ENCODE results near the gene HCN4.
"Not testable (repeated sequence)": the region's sequence is repeated elsewhere in the genome, so short reads cannot be mapped to it uniquely, and the experiment has no call there.

Gene HCN4

DNA sequence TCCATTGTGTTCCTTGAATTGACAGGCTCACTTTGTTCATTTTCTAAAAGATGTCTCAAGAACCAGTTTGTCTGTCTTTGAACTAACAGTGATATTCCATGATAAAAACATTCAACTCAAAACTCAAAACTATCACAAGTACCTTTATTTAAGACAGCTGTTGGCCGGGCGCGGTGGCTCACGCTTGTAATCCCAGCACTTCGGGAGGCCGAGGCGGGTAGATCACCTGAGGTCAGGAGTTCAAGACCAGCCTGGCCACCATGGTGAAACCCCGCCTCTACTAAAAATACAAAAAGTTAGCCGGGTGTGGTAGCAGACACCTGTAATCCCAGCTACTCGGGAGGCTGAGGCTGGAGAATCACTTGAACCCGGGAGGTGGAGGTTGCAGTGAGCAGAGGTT is 68.5 kb downstream of the HCN4 start:
- FAIRE-seq; DNase-seq (ENCODE audit: insufficient read length, low spot score): not testable (repeated sequence)

- DNase-seq (ENCODE audit: insufficient read length, low spot score) (no peak), FAIRE-seq (no peak)
Observed at GRCh38 chr15:73298522-73299245, 70.1 kb downstream of the HCN4 start.

- no peak for DNase-seq (ENCODE audit: insufficient read length, low spot score)
- no peak for FAIRE-seq
Observed at GRCh38 chr15:73296609-73297353, 72.0 kb downstream of the HCN4 start.

DNA sequence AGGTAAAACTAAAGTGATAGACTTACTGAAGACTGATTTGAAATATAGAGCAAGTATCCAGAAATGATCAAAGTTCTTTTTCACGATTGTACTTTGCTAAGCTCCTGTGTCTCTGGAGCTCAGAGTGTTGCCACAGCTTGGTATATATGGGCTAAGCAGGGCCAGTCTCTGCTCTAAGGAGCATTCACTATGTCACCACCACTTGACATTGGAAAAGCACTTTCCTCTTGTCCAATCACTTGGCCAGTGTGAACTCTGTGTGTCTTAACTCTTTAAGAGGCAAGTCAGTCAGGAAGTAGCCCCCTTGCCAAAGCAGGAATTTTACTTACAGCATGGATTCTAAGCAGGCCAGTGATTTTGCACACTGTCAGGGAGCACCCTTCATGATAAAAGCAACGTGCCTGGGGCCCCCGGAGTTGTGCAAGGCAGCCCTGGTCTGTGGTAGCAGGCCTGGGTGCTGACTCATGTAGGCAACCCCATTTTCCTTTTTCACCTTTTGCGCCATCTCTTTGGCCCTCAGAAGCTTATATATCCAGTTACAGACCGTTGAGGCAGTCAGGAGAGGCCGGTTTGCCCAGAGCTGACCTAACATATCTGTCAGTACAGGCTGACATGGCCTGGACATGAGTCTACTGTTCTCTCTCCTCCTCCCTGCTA is 73.0 kb downstream of the HCN4 start:
- DNase-seq (ENCODE audit: insufficient read length, low spot score), result no peak
- no peak for FAIRE-seq

DNA sequence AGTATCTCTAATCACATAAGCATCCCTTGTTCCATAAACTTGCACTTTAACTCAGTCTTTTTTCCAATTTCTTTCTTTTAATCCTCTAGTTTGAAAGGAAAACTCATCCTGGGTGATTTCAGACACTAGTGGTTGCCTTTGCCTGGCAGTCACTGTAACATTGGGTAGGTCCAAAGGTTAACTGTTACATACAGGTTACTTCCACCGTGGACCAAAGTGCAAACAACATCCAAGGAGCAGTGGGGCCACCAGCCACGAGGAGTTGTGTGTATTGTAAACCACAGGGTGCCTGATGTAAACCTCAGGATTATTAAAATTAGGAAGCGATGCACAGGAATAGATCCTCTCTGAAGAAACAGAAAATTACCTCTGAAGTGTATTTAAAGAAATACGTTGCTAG is 75.0 kb downstream of the HCN4 start:
- DNase-seq (ENCODE audit: insufficient read length, low spot score), result no peak
- FAIRE-seq, result no peak

GRCh38 chr15:73291441-73291840 is 77.3 kb downstream of the HCN4 start:
- no peak for DNase-seq (ENCODE audit: insufficient read length, low spot score)

GRCh38 chr15:73287019-73287418 is 81.7 kb downstream of the HCN4 start:
- DNase-seq (ENCODE audit: insufficient read length, low spot score), result no peak
- no peak for FAIRE-seq

More at GRCh38 chr15:73291441-73291840, 77.3 kb downstream of the HCN4 start:
- no peak for FAIRE-seq

DNA sequence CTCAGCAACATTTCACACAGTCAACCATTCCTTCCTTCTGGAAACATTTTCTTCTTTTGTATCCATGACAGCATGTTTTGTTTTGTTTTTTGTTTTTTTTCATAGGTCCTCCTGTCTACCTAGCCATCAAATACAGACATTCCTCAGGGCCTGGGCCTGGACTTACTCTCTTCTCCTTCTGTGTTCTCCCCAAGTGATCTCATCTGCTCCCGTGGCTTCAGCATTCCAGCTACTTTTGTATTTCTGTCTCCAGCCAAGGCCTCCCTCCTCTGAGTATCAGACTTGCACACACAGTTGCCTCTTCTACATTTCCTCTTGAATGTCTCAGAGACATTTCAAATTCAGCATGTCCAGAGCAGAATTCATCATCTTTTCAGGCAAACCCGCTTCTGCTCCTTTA is 82.4 kb downstream of the HCN4 start:
- FAIRE-seq (peak; percentile 39), DNase-seq (ENCODE audit: insufficient read length, low spot score) (no peak)

DNA sequence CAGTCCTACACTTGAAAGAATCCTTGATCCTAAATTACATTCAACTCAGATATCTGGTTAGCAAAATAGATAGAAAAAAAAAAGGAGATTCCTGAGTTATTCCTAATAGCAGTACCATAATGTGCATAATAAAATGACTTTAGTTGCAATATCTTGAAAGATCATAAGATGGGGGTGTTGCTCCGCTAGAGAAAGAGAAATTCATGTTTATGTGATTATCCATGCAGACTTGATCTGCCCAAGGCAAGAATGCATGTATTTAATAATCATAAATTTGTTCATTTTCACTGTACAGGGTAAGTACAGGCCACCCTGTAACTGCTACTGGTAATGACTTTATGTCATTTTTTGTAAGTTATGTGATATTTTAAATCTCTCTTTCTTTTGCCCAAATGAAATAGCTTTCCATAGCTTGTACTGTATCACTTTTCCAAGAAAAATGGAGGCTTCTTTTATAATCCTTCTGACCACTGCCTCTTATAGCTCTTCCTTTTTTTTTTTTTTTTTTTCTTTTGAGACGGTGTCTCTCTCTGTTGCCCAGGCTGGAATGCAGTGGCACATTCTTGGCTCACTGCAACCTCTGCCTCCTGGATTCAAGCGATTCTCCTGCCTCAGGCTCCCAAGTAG is 84.6 kb downstream of the HCN4 start:
- FAIRE-seq (no peak), DNase-seq (ENCODE audit: insufficient read length, low spot score) (no peak)

GRCh38 chr15:73283366-73283962 is 85.3 kb downstream of the HCN4 start:
- DNase-seq (ENCODE audit: insufficient read length, low spot score) (no peak), FAIRE-seq (no peak)

DNA sequence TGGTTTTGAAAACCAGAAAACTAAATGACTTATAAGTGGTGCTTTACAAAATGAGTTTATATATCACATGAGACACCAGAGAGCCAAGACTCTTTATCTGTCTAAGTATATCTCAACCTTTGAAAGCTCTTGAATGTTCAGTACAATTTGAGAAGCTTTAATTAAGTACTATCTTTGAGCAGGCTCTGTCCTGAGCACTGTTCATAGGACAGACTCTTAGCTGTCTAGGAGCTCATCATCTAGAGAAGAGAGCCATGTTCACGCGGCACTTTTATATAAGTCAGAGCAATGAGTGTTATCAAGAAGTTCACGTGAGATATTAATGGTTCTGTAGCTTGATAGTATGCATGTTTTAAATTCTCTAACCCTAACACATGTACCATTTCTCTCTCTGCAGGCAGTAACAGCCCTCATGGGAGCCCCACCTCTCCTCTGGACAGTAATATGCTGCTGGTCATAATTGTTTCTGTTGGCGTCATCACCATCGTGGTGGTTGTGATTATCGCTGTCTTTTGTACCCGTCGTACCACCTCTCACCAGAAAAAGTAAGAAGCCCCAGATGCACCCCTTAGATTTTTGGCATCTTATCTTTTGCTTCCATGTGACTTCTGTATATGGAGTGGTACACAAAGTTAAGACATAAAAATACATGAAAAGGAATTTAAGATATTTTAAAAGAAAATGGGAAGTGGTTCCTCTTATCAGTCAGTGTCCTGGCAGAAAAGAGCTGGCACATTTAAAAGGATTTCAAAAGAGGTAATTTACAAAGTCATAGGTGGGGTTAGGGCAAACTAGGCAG is 86.0 kb downstream of the HCN4 start:
- DNase-seq (ENCODE audit: insufficient read length, low spot score), result no peak
- FAIRE-seq, result no peak

DNA sequence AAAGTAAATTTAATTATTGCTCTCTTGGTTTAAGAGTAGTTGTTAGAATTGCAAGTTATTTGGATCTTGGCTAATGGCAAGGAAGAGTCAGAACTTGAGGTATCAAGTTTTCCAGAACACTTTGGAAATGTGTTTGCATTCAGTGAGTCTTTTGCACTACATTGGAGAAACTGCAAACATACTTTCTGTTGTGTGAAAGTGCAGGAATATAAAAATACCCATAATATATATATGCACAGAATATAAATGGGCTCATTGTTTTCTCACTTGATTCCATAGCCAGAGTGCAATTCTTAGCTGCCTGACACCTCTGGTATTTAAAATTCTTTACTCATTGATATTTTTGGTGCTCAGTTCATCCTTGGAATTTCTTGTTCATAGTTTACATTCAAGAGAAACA is 92.9 kb downstream of the HCN4 start:
- DNase-seq (ENCODE audit: insufficient read length, low spot score) (no peak), FAIRE-seq (no peak)

GRCh38 chr15:73273181-73274002 is 95.4 kb downstream of the HCN4 start:
- FAIRE-seq (peak; percentile 74), DNase-seq (ENCODE audit: insufficient read length, low spot score) (peak; percentile 45)

GRCh38 chr15:73270366-73271097 is 98.2 kb downstream of the HCN4 start:
- FAIRE-seq, result no peak

More at GRCh38 chr15:73270366-73271097, 98.2 kb downstream of the HCN4 start:
- DNase-seq (ENCODE audit: insufficient read length, low spot score), result no peak

Measured in GM19239 (cell line).